ENCODE data around the gene NEURL1B.
"Not testable (repeated sequence)": the region's sequence is repeated elsewhere in the genome, so short reads cannot be mapped to it uniquely, and the experiment has no call there.

- TF ChIP-seq POLR2A (IDR thresholded peaks at IDR 0.05; ENCODE audit: extremely low read depth, insufficient read length); CTCF (IDR thresholded peaks at IDR 0.05; ENCODE audit: low read depth, low read length); MAX (IDR thresholded peaks at IDR 0.05; ENCODE audit: low read depth, low read length); MYC (IDR thresholded peaks at IDR 0.05; ENCODE audit: low read depth, low read length): not testable (repeated sequence)
Observed at GRCh38 chr5:172657524-172658233, 16.6 kb downstream of the NEURL1B start.
